ENCODE results near the gene DIDO1.

DIDO1 gene

GRCh38 chr20:62920039-62920645, 6.2 kb downstream of the DIDO1 start:
- Histone ChIP-seq H3K9me3 (ENCODE audit: control insufficient read depth, low read length) (no peaks in the 10 kb centered on the region), H3K27me3 (ENCODE audit: control insufficient read depth, insufficient read depth, low read length) (no peaks in the 10 kb centered on the region), H3K36me3 (ENCODE audit: control insufficient read depth, insufficient read depth, low read length) (no peaks in the 10 kb centered on the region), H3K4me3 (ENCODE audit: low read depth, low read length) (no peak overlapping the region), H3K4me1 (peaks cover 27% of the 10 kb centered on the region), H3K9ac (no peak overlapping the region), H3K4me2 (ENCODE audit: low read length) (no peak overlapping the region), H3K79me2 (peaks cover 93% of the 10 kb centered on the region), H3K27ac (no peak overlapping the region), H2AFZ (no peak overlapping the region)
- TF ChIP-seq CTCF (IDR thresholded peaks at IDR 0.05) = no peak

GRCh38 chr20:62918831-62919230, 7.5 kb downstream of the DIDO1 start:
- peaks cover 86% of the 10 kb centered on the region for H3K79me2 ChIP-seq
- H3K9ac ChIP-seq = no peak overlapping the region
- H3K4me3 ChIP-seq (ENCODE audit: low read depth, low read length) = no peak overlapping the region
- H3K4me1 ChIP-seq = peaks cover 18% of the 10 kb centered on the region
- no peak for TF ChIP-seq CTCF (IDR thresholded peaks at IDR 0.05)
- H2AFZ ChIP-seq = no peak overlapping the region
- H3K27me3 ChIP-seq (ENCODE audit: control insufficient read depth, insufficient read depth, low read length) = no peaks in the 10 kb centered on the region
- H3K9me3 ChIP-seq (ENCODE audit: control insufficient read depth, low read length) = no peaks in the 10 kb centered on the region
- no peak overlapping the region for H3K4me2 ChIP-seq (ENCODE audit: low read length)
- H3K27ac ChIP-seq = no peak overlapping the region
- no peaks in the 10 kb centered on the region for H3K36me3 ChIP-seq (ENCODE audit: control insufficient read depth, insufficient read depth, low read length)

- Histone ChIP-seq H3K27ac (no peak overlapping the region), H3K4me1 (peaks cover 20% of the 10 kb centered on the region)
- no peak for TF ChIP-seq CTCF (IDR thresholded peaks at IDR 0.05)
Observed at GRCh38 chr20:62918147-62918546, 8.2 kb downstream of the DIDO1 start.

GRCh38 chr20:62917720-62918119, 8.6 kb downstream of the DIDO1 start:
- Histone ChIP-seq H3K9me3 (ENCODE audit: control insufficient read depth, low read length) (no peaks in the 10 kb centered on the region), H3K27ac (no peak overlapping the region), H3K36me3 (ENCODE audit: control insufficient read depth, insufficient read depth, low read length) (no peaks in the 10 kb centered on the region)

More at GRCh38 chr20:62918147-62918546, 8.2 kb downstream of the DIDO1 start:
- H3K27me3 ChIP-seq (ENCODE audit: control insufficient read depth, insufficient read depth, low read length) = no peaks in the 10 kb centered on the region
- no peak overlapping the region for H2AFZ ChIP-seq
- no peaks in the 10 kb centered on the region for H3K9me3 ChIP-seq (ENCODE audit: control insufficient read depth, low read length)
- no peak overlapping the region for H3K9ac ChIP-seq
- H3K36me3 ChIP-seq (ENCODE audit: control insufficient read depth, insufficient read depth, low read length) = no peaks in the 10 kb centered on the region
- no peak overlapping the region for H3K4me3 ChIP-seq (ENCODE audit: low read depth, low read length)
- no peak overlapping the region for H3K4me2 ChIP-seq (ENCODE audit: low read length)
- peaks cover 86% of the 10 kb centered on the region for H3K79me2 ChIP-seq

More at GRCh38 chr20:62917720-62918119, 8.6 kb downstream of the DIDO1 start:
- Histone ChIP-seq H3K4me1 (peaks cover 20% of the 10 kb centered on the region), H3K4me2 (ENCODE audit: low read length) (no peak overlapping the region), H3K9ac (no peak overlapping the region), H2AFZ (no peak overlapping the region), H3K79me2 (peaks cover 84% of the 10 kb centered on the region), H3K4me3 (ENCODE audit: low read depth, low read length) (no peak overlapping the region), H3K27me3 (ENCODE audit: control insufficient read depth, insufficient read depth, low read length) (no peaks in the 10 kb centered on the region)
- no peak for TF ChIP-seq CTCF (IDR thresholded peaks at IDR 0.05)

Measured in parathyroid adenoma (tissue), 2 donors.